CD14-positive monocyte (primary cell): ENCODE measurements around the gene MRPS18A. TPM values are rescaled to one million over a fixed set of nuclear protein-coding genes. Genes with fewer than 3 reads are reported as not detected.
A peak's percentile ranks its signal among the peaks of the same experiment; 100 is the strongest.

Experiments
- DNase-seq, 3 donors: peaks; one replicate each; pipeline ENCODE4 v3.0.0-alpha.2; 2011 to 2022
- H2AFZ ChIP-seq: 2 replicates; pipeline ENCODE4 v1.6.0; 2012; ENCODE audit warnings: mild to moderate bottlenecking, low read depth, low read length, inconsistent platforms; ENCODE audit not compliant: insufficient read depth, poor library complexity, severe bottlenecking
- H3K27ac ChIP-seq, 2 donors: 1 replicate in 1 of 2; 2 replicates in 1 of 2; pipeline ENCODE4 v1.5.1; 2012 to 2013; ENCODE audit warnings: low read length in 2 of 2, control low read depth in 1 of 2, inconsistent platforms in 1 of 2, low read depth in 1 of 2, mild to moderate bottlenecking in 1 of 2
- H3K27me3 ChIP-seq, 2 donors: one replicate each; pipeline versions ENCODE4 v1.6.0 to v1.6.1; 2011 to 2013; ENCODE audit warnings: low read length in 2 of 2; ENCODE audit not compliant: control insufficient read depth in 2 of 2, insufficient read depth in 2 of 2
- H3K36me3 ChIP-seq, 2 donors: replicated peaks in 1 of 2; 1 replicate in 1 of 2; 2 replicates in 1 of 2; pipeline versions ENCODE4 v1.5.1 to v1.6.1; 2012 to 2013; ENCODE audit warnings: low read length in 2 of 2, control low read depth in 1 of 2, inconsistent platforms in 1 of 2, mild to moderate bottlenecking in 1 of 2; ENCODE audit not compliant: insufficient read depth in 2 of 2, control insufficient read depth in 1 of 2
- H3K4me1 ChIP-seq, 2 donors: 1 replicate in 1 of 2; 2 replicates in 1 of 2; pipeline versions ENCODE4 v1.5.1 to v1.6.1; 2012 to 2013; ENCODE audit warnings: low read length in 2 of 2, control low read depth in 1 of 2, inconsistent platforms in 1 of 2, mild to moderate bottlenecking in 1 of 2, moderate library complexity in 1 of 2; ENCODE audit not compliant: insufficient read depth in 2 of 2, control insufficient read depth in 1 of 2
- H3K4me2 ChIP-seq: replicated peaks from 2 replicates; pipeline ENCODE3; 2012; ENCODE audit warnings: low read length, moderate library complexity, mild to moderate bottlenecking; ENCODE audit not compliant: poor library complexity, severe bottlenecking; ENCODE audit errors: extremely low read depth
- H3K4me3 ChIP-seq, 3 experiments: fragments of 200-600 bp in 1 of 3; sonication (generic) in 1 of 3; replicated peaks in 1 of 3; 1 replicate in 2 of 3; 2 replicates in 1 of 3; pipeline ENCODE4 v1.5.1; 2011 to 2013; ENCODE audit warnings: low read length in 3 of 3, mild to moderate bottlenecking in 3 of 3, control low read depth in 2 of 3, low read depth in 2 of 3, inconsistent platforms in 1 of 3, moderate library complexity in 1 of 3
- H3K79me2 ChIP-seq: 2 replicates; pipeline ENCODE4 v1.6.0; 2012; ENCODE audit warnings: mild to moderate bottlenecking, control low read depth, inconsistent platforms, low read length, moderate library complexity; ENCODE audit not compliant: insufficient read depth
- H3K9ac ChIP-seq: 2 replicates; pipeline ENCODE4 v1.6.0; 2017; ENCODE audit warnings: low read length, mild to moderate bottlenecking; ENCODE audit not compliant: insufficient read depth, poor library complexity, severe bottlenecking
- H3K9me3 ChIP-seq, 2 donors: replicated peaks in 1 of 2; 1 replicate in 1 of 2; 2 replicates in 1 of 2; pipeline versions ENCODE4 v1.5.1 to v1.6.1; 2012 to 2013; ENCODE audit warnings: low read length in 2 of 2, control low read depth in 1 of 2; ENCODE audit not compliant: control insufficient read depth in 1 of 2, insufficient read depth in 1 of 2
- H4K20me1 ChIP-seq: 2 replicates; pipeline ENCODE4 v1.6.0; 2012; ENCODE audit warnings: mild to moderate bottlenecking, low read length, control low read depth, moderate library complexity; ENCODE audit not compliant: insufficient read depth
- H3K27ac Mint-ChIP-seq, 7 donors: one replicate each; pipeline ENCODE4 v1.8.0; 2020; ENCODE audit warnings: mild to moderate bottlenecking in 7 of 7, mixed read lengths in 7 of 7, moderate library complexity in 6 of 7, inconsistent platforms in 2 of 7
- H3K27me3 Mint-ChIP-seq, 3 donors: one replicate each; pipeline ENCODE4 v1.8.0; 2021 to 2022; ENCODE audit warnings: low read depth in 3 of 3, mild to moderate bottlenecking in 3 of 3, mixed read lengths in 3 of 3, moderate library complexity in 3 of 3, inconsistent platforms in 1 of 3
- H3K36me3 Mint-ChIP-seq, 2 donors: one replicate each; pipeline ENCODE4 v1.8.0; 2020; ENCODE audit warnings: mixed read lengths in 2 of 2, inconsistent platforms in 1 of 2, mild to moderate bottlenecking in 1 of 2
- H3K4me1 Mint-ChIP-seq: one replicate; pipeline ENCODE4 v1.8.0; 2020; ENCODE audit warnings: mild to moderate bottlenecking, mixed read lengths
- H3K4me3 Mint-ChIP-seq, 2 donors: one replicate each; pipeline ENCODE4 v1.8.0; 2020; ENCODE audit warnings: mild to moderate bottlenecking in 2 of 2, mixed read lengths in 2 of 2, moderate library complexity in 1 of 2
- H3K9me3 Mint-ChIP-seq, 7 donors: one replicate each; pipeline ENCODE4 v1.8.0; 2020 to 2022; ENCODE audit warnings: mixed read lengths in 7 of 7, mild to moderate bottlenecking in 6 of 7, moderate library complexity in 6 of 7, inconsistent platforms in 2 of 7
- CTCF ChIP-seq: fragments of 200-600 bp; IDR thresholded peaks from one replicate; pipeline ENCODE4 v1.8.0; 2022; ENCODE audit warnings: antibody characterized with exemption, mild to moderate bottlenecking
- WGBS: methylation state at CpG from one replicate; pipeline ENCODE4 v1.1.5; 2013; ENCODE audit warnings: missing lambda C conversion rate; ENCODE audit not compliant: insufficient coverage; 5-methylcytosine and 5-hydroxymethylcytosine counted together
- intact Hi-C, 2 donors: fragments of 100-400 bp; cut with micrococcal nuclease; formaldehyde crosslinking; loops; one replicate each; pipeline versions ENCODE4 v1.15.0 to v1.15.1; 2023
- polyA plus RNA-seq, 3 donors: library from polyadenylated mRNA; depleted of rRNA in 1 of 3; unstranded in 2 of 3; stranded (reverse) in 1 of 3; fragments of 300-500 nt in 2 of 3; fragments of >200 nt in 1 of 3; fragmentation: Illumina TruSeq in 2 of 3; gene quantifications; 1 replicate in 2 of 3; 2 replicates in 1 of 3; pipeline ENCODE4 v1.2.3, GENCODE V29; 2012 to 2021

MRPS18A gene
- polyA plus RNA-seq, 3 donors, result 17.3 to 45.3 (median 41.4) TPM

GRCh38 chr6:43678341-43678740 lies 9.2 kb downstream of the MRPS18A start:
- Mint-ChIP-seq H3K4me3 (no peak overlapping the region), H3K4me1 (no peaks in the 10 kb centered on the region), H3K27me3 (peaks cover 0 to 2% (median 0%) of the 10 kb centered on the region in 3 donors), H3K9me3 (no peaks in the 10 kb centered on the region), H3K36me3 (peaks cover 86 to 98% of the 10 kb centered on the region in 2 donors), H3K27ac (peak overlapping the region in 1 of 7 donors; percentile 33)
- no peaks in the 10 kb centered on the region for H3K27me3 ChIP-seq
- H3K4me3 ChIP-seq, result no peak overlapping the region
- no peak overlapping the region for H2AFZ ChIP-seq
- WGBS, result 98% methylated on average over 7 of the region's 7 CpGs
- no peak overlapping the region for H3K9ac ChIP-seq
- no peak overlapping the region for H3K4me2 ChIP-seq
- no peak for DNase-seq
- TF ChIP-seq CTCF, result no peak
- H3K9me3 ChIP-seq, result no peaks in the 10 kb centered on the region
- H3K27ac ChIP-seq, result no peak overlapping the region
- H4K20me1 ChIP-seq, result peaks cover 51% of the 10 kb centered on the region
- peaks cover 79 to 100% of the 10 kb centered on the region in 2 donors for H3K36me3 ChIP-seq
- intact Hi-C loops, result no loop called here
- no peaks in the 10 kb centered on the region for H3K4me1 ChIP-seq
- peaks cover 27% of the 10 kb centered on the region for H3K79me2 ChIP-seq

DNA sequence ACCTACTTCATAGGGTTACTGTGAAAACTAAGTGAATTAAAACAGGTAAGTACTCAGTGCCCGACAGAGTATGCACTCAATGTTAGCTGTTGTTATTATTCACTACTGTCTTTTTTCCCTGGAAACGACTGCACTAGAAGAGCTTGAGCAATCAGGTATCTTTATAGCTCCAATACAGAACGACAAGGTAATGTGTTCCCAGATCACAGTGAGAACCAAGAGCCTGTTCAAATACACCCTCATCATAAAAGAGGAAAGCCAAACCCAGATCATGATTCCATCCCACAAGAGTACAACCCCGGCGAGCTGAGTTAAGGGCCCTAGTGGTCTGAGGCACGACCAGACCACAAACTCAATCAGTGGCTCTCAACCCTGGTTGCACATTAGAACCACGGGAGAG lies 9.8 kb downstream of the MRPS18A start:
- 93% methylated on average over 6 of the region's 7 CpGs for WGBS
- H3K9me3 ChIP-seq, result no peaks in the 10 kb centered on the region

More for the DNA sequence above, 9.8 kb downstream of the MRPS18A start:
- DNase-seq, result no peak
- Mint-ChIP-seq H3K4me3 (no peak overlapping the region), H3K9me3 (no peaks in the 10 kb centered on the region), H3K36me3 (peaks cover 86 to 98% of the 10 kb centered on the region in 2 donors), H3K27me3 (peaks cover 0 to 2% (median 0%) of the 10 kb centered on the region in 3 donors), H3K4me1 (no peaks in the 10 kb centered on the region), H3K27ac (no peak overlapping the region)
- no peak overlapping the region for H3K4me3 ChIP-seq
- no peaks in the 10 kb centered on the region for H3K27me3 ChIP-seq
- H3K4me2 ChIP-seq, result no peak overlapping the region
- peaks cover 83 to 100% of the 10 kb centered on the region in 2 donors for H3K36me3 ChIP-seq
- no peak for TF ChIP-seq CTCF
- intact Hi-C loops, result no loop called here
- H3K27ac ChIP-seq, result no peak overlapping the region
- H4K20me1 ChIP-seq, result peaks cover 45% of the 10 kb centered on the region
- peaks cover 22% of the 10 kb centered on the region for H3K79me2 ChIP-seq
- H2AFZ ChIP-seq, result no peak overlapping the region
- no peak overlapping the region for H3K9ac ChIP-seq
- no peaks in the 10 kb centered on the region for H3K4me1 ChIP-seq
